ENCODE results near the gene COL5A1.

The COL5A1 gene

DNA sequence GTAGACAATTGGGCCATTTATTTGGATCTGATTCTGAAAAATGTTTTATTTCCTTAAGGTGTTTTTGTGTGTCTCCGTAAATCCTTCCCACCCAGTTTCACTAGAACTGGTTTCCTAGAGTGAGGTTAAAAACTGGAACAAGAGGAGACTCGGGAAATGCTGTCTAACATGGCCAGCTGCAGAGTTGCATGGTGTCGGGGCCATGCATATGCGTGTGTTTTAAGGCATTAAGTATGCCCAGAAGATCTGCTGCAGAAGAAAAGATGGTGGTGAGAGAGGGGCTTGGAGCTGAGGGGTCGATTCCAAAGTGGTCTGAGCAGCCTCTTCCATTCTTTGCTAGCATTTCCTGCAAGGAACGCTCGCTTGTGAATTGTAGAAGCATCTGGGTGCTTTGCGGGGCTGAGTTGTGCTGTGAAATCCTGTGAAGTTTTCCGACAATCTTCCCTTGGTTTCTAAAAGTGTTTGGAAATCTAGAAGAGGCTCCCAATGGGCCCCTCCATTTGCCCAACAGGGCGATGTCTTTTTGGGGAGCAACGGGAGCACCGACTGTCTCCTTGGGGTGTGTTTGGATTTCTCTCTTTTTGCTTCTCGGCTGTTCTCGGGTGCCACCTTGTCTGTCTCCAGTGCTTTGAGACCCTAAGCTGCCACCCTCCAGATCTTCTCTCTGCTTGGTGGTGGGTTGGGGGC, 113.8 kb downstream of the COL5A1 start:
- Histone ChIP-seq H3K79me2 (ENCODE audit: control insufficient read depth, insufficient read depth, low read length) (no peaks in the 10 kb centered on the region), H2BK5ac (ENCODE audit: low read length) (no peak overlapping the region), H3K56ac (ENCODE audit: low read length) (no peak overlapping the region), H3K27ac (ENCODE audit: low read depth, low read length) (no peak overlapping the region), H3K36me3 (ENCODE audit: control insufficient read depth, insufficient read depth, low read length) (peaks cover 17% of the 10 kb centered on the region), H3K4me1 (ENCODE audit: control insufficient read depth, low read depth, low read length) (no peaks in the 10 kb centered on the region), H3K23ac (ENCODE audit: low read length) (no peak overlapping the region), H4K5ac (ENCODE audit: low read length) (no peak overlapping the region), H3K79me1 (ENCODE audit: low read length) (no peaks in the 10 kb centered on the region), H4K8ac (ENCODE audit: low read depth, low read length) (no peak overlapping the region), H2AK5ac (ENCODE audit: low read length) (no peak overlapping the region), H2BK120ac (ENCODE audit: low read depth, low read length) (no peak overlapping the region), H3K27me3 (ENCODE audit: insufficient read depth, low read length, poor library complexity) (no peaks in the 10 kb centered on the region), H2BK15ac (replicated peaks; ENCODE audit: low read depth) (no peak overlapping the region), H3K4me3 (ENCODE audit: low read length) (no peak overlapping the region), H3K9ac (ENCODE audit: low read length) (no peak overlapping the region), H3K18ac (ENCODE audit: low read length) (no peak overlapping the region), H3K4ac (ENCODE audit: low read depth, low read length) (no peak overlapping the region), H3K4me2 (ENCODE audit: low read length) (no peak overlapping the region)
- DNase-seq = no peak
- no CpG with 5 or more reads among the region's 14 CpGs for WGBS (ENCODE audit: extremely low coverage, insufficient coverage, low lambda C conversion rate)

DNA sequence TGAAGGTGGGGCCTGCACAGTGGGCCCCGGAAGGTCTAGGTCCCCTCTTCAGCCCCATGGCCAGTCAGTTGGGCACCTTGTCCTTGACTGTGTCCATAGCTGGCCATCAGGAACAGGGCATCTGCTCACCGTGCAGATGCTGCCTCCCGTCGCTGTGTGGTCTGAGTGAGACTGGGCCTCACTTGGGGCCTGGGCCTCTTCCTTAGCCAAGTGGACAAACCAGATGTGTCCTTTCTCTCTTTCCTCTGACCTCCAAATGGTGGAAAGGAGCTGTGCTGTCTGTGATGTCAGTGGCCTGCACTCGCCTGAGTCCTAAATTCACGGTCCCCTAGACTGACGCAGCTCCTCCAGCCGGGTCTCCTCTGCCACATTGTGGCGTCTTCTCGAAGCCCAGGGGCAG, 114.5 kb downstream of the COL5A1 start:
- WGBS (ENCODE audit: extremely low coverage, insufficient coverage, low lambda C conversion rate) = no CpG with 5 or more reads among the region's 10 CpGs
- no peak overlapping the region for H2BK5ac ChIP-seq (ENCODE audit: low read length)
- H3K4ac ChIP-seq (ENCODE audit: low read depth, low read length) = no peak overlapping the region
- no peaks in the 10 kb centered on the region for H3K79me1 ChIP-seq (ENCODE audit: low read length)
- H4K8ac ChIP-seq (ENCODE audit: low read depth, low read length) = no peak overlapping the region
- H3K27ac ChIP-seq (ENCODE audit: low read depth, low read length) = no peak overlapping the region
- peaks cover 23% of the 10 kb centered on the region for H3K36me3 ChIP-seq (ENCODE audit: control insufficient read depth, insufficient read depth, low read length)
- H2AK5ac ChIP-seq (ENCODE audit: low read length) = no peak overlapping the region
- H3K9ac ChIP-seq (ENCODE audit: low read length) = no peak overlapping the region
- H3K56ac ChIP-seq (ENCODE audit: low read length) = no peak overlapping the region
- no peak overlapping the region for H2BK120ac ChIP-seq (ENCODE audit: low read depth, low read length)
- H3K4me1 ChIP-seq (ENCODE audit: control insufficient read depth, low read depth, low read length) = no peaks in the 10 kb centered on the region
- H3K27me3 ChIP-seq (ENCODE audit: insufficient read depth, low read length, poor library complexity) = no peaks in the 10 kb centered on the region
- H3K79me2 ChIP-seq (ENCODE audit: control insufficient read depth, insufficient read depth, low read length) = no peaks in the 10 kb centered on the region
- no peak overlapping the region for H3K18ac ChIP-seq (ENCODE audit: low read length)
- H2BK15ac ChIP-seq (replicated peaks; ENCODE audit: low read depth) = no peak overlapping the region
- H3K4me3 ChIP-seq (ENCODE audit: low read length) = no peak overlapping the region
- H3K4me2 ChIP-seq (ENCODE audit: low read length) = no peak overlapping the region
- H4K5ac ChIP-seq (ENCODE audit: low read length) = no peak overlapping the region
- no peak for DNase-seq
- H3K23ac ChIP-seq (ENCODE audit: low read length) = no peak overlapping the region

DNA sequence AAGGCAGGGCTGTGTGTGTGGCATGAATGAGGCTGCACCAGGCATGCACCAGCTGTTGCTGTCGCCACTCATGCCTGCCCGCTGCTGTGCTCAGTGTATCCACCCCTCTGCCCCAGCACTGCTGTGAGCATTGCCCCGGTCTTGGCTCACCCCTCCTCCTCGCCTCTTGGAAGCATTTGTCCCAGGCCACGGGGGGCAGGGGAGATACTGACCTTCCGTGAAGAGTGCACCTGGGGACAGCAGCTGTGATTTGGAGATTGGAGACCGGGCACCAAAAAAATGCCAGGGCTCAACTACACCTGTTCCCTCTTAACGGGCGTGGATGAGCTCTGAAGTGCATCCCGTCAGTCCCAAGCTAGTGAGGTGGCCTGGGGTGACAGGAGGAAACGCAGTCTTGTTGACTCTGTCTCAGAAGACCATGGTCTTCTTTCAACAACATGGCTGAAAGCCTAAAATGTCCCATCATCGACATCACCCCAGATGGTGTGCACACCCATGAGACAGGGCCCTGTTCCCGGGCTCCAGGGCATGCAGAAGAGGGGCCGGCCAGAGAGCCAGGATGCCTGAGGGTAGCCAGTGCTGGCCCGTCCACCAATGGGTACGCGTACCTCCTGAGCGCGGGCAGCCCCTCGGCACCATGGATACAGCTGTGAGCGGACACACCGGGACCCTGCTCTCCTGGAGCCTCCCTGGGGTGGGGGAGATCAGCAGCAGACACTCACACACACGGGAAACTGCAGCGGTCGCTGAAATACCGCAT, 115.8 kb downstream of the COL5A1 start:
- no peak overlapping the region for H3K4me2 ChIP-seq (ENCODE audit: low read length)
- no peak overlapping the region for H3K4ac ChIP-seq (ENCODE audit: low read depth, low read length)
- no peak overlapping the region for H2AK5ac ChIP-seq (ENCODE audit: low read length)
- H3K18ac ChIP-seq (ENCODE audit: low read length) = no peak overlapping the region
- H3K79me2 ChIP-seq (ENCODE audit: control insufficient read depth, insufficient read depth, low read length) = no peaks in the 10 kb centered on the region
- no peak overlapping the region for H3K23ac ChIP-seq (ENCODE audit: low read length)
- no peaks in the 10 kb centered on the region for H3K4me1 ChIP-seq (ENCODE audit: control insufficient read depth, low read depth, low read length)
- no peak for DNase-seq
- H3K9ac ChIP-seq (ENCODE audit: low read length) = no peak overlapping the region
- no peak overlapping the region for H4K8ac ChIP-seq (ENCODE audit: low read depth, low read length)
- H3K27ac ChIP-seq (ENCODE audit: low read depth, low read length) = no peak overlapping the region
- no peak overlapping the region for H2BK15ac ChIP-seq (replicated peaks; ENCODE audit: low read depth)
- H3K56ac ChIP-seq (ENCODE audit: low read length) = no peak overlapping the region
- no CpG with 5 or more reads among the region's 26 CpGs for WGBS (ENCODE audit: extremely low coverage, insufficient coverage, low lambda C conversion rate)
- H3K79me1 ChIP-seq (ENCODE audit: low read length) = no peaks in the 10 kb centered on the region
- H2BK120ac ChIP-seq (ENCODE audit: low read depth, low read length) = no peak overlapping the region
- H3K36me3 ChIP-seq (ENCODE audit: control insufficient read depth, insufficient read depth, low read length) = peaks cover 27% of the 10 kb centered on the region
- H3K27me3 ChIP-seq (ENCODE audit: insufficient read depth, low read length, poor library complexity) = no peaks in the 10 kb centered on the region
- H3K4me3 ChIP-seq (ENCODE audit: low read length) = no peak overlapping the region
- H4K5ac ChIP-seq (ENCODE audit: low read length) = no peak overlapping the region
- no peak overlapping the region for H2BK5ac ChIP-seq (ENCODE audit: low read length)

DNA sequence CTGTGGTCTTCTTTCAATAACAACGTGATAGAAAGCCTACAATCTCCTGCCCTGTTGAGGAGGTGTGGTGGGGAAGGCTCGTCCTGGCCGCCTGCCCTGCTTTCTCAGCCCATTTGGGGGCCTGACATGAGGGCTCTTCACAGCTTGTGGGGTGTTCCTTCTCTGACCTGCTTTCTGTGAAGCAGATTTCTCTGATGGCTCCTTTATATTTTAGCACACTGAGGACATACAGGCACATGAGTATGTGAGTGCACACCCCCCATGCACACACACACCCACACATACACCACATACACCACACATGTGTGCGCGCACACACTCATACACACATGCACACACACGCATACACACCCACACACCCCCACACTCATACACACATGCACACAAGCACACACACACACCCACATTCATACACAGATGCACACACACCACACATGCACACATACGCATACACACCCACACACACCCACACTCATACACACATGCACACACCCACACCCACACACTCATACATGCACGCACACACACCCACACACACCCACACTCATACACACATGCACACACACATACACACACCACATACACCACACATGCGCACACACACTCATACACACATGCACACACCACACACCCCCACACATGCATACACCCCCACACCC, 117.5 kb downstream of the COL5A1 start:
- no peak overlapping the region for H2BK15ac ChIP-seq (replicated peaks; ENCODE audit: low read depth)
- no peak overlapping the region for H3K4me3 ChIP-seq (ENCODE audit: low read length)
- H3K27me3 ChIP-seq (ENCODE audit: insufficient read depth, low read length, poor library complexity) = no peaks in the 10 kb centered on the region
- no peak overlapping the region for H3K4me2 ChIP-seq (ENCODE audit: low read length)
- H3K23ac ChIP-seq (ENCODE audit: low read length) = no peak overlapping the region
- no peak overlapping the region for H2AK5ac ChIP-seq (ENCODE audit: low read length)
- H3K9ac ChIP-seq (ENCODE audit: low read length) = no peak overlapping the region
- H3K4ac ChIP-seq (ENCODE audit: low read depth, low read length) = no peak overlapping the region
- no peak overlapping the region for H2BK5ac ChIP-seq (ENCODE audit: low read length)
- H3K4me1 ChIP-seq (ENCODE audit: control insufficient read depth, low read depth, low read length) = no peaks in the 10 kb centered on the region
- DNase-seq = peak; percentile 10
- peaks cover 32% of the 10 kb centered on the region for H3K36me3 ChIP-seq (ENCODE audit: control insufficient read depth, insufficient read depth, low read length)
- H4K5ac ChIP-seq (ENCODE audit: low read length) = no peak overlapping the region
- peaks cover 1% of the 10 kb centered on the region for H3K79me1 ChIP-seq (ENCODE audit: low read length)
- H3K27ac ChIP-seq (ENCODE audit: low read depth, low read length) = no peak overlapping the region
- no CpG with 5 or more reads among the region's 9 CpGs for WGBS (ENCODE audit: extremely low coverage, insufficient coverage, low lambda C conversion rate)
- H3K79me2 ChIP-seq (ENCODE audit: control insufficient read depth, insufficient read depth, low read length) = no peaks in the 10 kb centered on the region
- H4K8ac ChIP-seq (ENCODE audit: low read depth, low read length) = no peak overlapping the region
- H3K56ac ChIP-seq (ENCODE audit: low read length) = no peak overlapping the region
- no peak overlapping the region for H3K18ac ChIP-seq (ENCODE audit: low read length)
- no peak overlapping the region for H2BK120ac ChIP-seq (ENCODE audit: low read depth, low read length)

DNA sequence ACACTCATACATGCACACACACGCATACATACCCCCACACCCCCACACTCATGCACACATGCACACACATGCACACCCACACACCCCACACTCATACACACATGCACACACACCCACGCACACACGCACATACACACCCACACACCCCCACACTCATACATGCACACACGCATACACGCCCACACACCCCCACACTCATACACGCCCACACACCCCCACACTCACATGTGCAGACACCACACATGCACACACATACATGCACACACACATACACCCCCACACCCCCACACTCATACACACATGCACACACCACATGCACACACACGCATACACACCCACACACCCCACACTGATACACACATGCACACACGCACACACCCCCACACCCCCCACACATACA, 118.3 kb downstream of the COL5A1 start:
- Histone ChIP-seq H4K8ac (ENCODE audit: low read depth, low read length) (no peak overlapping the region), H3K4ac (ENCODE audit: low read depth, low read length) (no peak overlapping the region), H3K79me1 (ENCODE audit: low read length) (peaks cover 1% of the 10 kb centered on the region), H2BK120ac (ENCODE audit: low read depth, low read length) (no peak overlapping the region), H3K27ac (ENCODE audit: low read depth, low read length) (no peak overlapping the region), H2BK15ac (replicated peaks; ENCODE audit: low read depth) (no peak overlapping the region), H3K23ac (ENCODE audit: low read length) (no peak overlapping the region), H3K18ac (ENCODE audit: low read length) (no peak overlapping the region), H2AK5ac (ENCODE audit: low read length) (no peak overlapping the region), H4K5ac (ENCODE audit: low read length) (no peak overlapping the region), H3K56ac (ENCODE audit: low read length) (no peak overlapping the region), H2BK5ac (ENCODE audit: low read length) (no peak overlapping the region), H3K36me3 (ENCODE audit: control insufficient read depth, insufficient read depth, low read length) (peaks cover 31% of the 10 kb centered on the region), H3K79me2 (ENCODE audit: control insufficient read depth, insufficient read depth, low read length) (no peaks in the 10 kb centered on the region), H3K4me1 (ENCODE audit: control insufficient read depth, low read depth, low read length) (no peaks in the 10 kb centered on the region), H3K9ac (ENCODE audit: low read length) (no peak overlapping the region), H3K27me3 (ENCODE audit: insufficient read depth, low read length, poor library complexity) (no peaks in the 10 kb centered on the region), H3K4me2 (ENCODE audit: low read length) (no peak overlapping the region), H3K4me3 (ENCODE audit: low read length) (no peak overlapping the region)
- WGBS (ENCODE audit: extremely low coverage, insufficient coverage, low lambda C conversion rate) = 100% methylated on average over 4 of the region's 8 CpGs
- DNase-seq = no peak
